ENCODE measurements around the gene TSPAN11.

- TF ChIP-seq SUZ12 (IDR thresholded peaks at IDR 0.05) (no peak), ELF4 (IDR thresholded peaks at IDR 0.05) (no peak), TARDBP (IDR thresholded peaks at IDR 0.05) (no peak)
These were observed 48.5 kb upstream of the TSPAN11 start for GRCh38 chr12:30878024-30878423.

Measured in HEK293T (cell line).